Stromal cell of bone marrow (primary cell): ENCODE measurements around the gene L3MBTL2.

Source experiments
- DNase-seq: peaks from one replicate; pipeline ENCODE4 v3.0.0-alpha.2; 2012; ENCODE audit warnings: low read depth

The L3MBTL2 gene

DNA sequence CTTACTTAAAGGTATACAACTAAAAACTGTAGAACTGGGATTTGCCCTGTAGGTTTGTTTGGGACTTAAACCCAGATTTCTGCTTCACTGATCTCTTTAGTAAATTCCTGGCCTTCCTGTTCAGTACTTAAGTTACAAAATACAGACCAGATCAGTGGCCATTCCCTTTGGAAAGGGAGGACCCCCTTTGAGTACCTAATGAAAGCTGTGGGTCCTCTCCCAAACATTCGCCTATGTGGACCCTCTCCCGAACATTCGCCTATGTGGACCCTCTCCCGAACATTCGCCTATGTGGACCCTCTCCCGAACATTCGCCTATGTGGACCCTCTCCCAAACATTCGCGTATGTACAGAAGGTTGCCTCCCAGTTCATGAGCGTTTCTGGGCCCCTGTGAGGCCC lies 10.3 kb downstream of the L3MBTL2 start:
- no peak for DNase-seq

DNA sequence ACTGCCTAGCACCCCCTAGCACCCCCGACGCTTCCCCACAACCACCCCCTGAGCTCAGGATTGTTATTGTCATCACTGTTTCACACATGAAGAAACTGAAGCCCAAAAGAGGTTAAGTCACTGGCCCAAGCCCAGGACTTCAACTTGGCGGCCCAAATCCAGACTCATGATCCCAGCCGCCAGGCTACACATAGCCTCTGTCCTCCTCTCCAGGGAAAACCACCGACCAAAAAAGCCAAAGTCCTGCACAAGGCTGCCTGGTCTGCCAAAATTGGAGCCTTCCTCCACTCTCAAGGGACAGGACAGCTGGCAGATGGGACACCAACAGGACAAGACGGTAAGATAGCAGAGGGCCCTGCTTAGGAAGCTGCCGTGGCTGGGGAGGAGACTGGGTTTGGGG lies 10.8 kb downstream of the L3MBTL2 start:
- DNase-seq: no peak

DNA sequence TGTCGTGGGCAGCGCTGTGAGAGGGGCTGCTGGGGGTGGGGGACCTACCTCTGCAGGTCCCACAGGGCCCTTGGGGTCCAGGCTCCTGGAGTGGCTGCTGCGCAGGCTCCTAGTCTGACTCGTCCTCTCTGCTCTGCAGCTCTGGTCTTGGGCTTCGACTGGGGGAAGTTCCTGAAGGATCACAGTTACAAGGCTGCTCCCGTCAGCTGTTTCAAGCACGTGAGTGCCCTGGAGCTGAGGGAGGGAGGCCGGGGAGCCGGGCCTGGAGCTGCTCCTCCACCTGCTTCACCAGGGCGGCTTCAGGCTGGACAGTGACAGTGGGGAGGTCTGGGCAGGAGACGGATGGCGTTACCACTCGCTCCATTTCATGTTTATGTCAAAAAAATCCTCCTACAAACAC lies 11.9 kb downstream of the L3MBTL2 start:
- DNase-seq: no peak

DNA sequence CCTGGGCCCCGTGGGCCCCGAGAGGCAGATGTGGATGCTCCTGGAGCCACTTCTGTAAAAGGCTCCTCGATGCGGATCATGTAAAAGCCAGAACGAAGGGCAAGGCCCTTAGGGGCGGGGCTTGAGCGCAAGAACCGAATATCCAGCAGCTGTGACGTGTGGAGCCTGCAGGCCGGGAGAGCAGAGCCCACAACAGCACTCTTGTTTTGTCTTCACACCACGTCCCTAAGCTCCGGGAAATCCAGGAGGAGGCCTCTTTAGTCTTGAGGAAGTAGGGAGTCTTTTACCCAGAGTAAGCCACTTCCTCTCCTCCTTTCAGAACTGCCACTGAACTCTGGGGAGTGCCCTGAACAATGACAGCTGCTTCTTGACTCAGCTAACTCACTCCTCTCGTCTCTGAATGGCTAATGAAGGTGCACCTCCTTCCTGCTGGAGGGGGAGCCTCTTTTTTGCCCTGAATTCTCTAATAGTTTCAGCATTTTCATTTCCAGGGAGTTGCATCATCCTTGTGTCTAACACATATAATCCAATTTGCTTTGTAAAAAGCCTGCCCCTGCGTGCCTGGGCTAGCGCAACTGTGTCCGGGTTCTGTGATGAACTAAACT lies 12.5 kb downstream of the L3MBTL2 start:
- DNase-seq: peak; percentile 59

DNA sequence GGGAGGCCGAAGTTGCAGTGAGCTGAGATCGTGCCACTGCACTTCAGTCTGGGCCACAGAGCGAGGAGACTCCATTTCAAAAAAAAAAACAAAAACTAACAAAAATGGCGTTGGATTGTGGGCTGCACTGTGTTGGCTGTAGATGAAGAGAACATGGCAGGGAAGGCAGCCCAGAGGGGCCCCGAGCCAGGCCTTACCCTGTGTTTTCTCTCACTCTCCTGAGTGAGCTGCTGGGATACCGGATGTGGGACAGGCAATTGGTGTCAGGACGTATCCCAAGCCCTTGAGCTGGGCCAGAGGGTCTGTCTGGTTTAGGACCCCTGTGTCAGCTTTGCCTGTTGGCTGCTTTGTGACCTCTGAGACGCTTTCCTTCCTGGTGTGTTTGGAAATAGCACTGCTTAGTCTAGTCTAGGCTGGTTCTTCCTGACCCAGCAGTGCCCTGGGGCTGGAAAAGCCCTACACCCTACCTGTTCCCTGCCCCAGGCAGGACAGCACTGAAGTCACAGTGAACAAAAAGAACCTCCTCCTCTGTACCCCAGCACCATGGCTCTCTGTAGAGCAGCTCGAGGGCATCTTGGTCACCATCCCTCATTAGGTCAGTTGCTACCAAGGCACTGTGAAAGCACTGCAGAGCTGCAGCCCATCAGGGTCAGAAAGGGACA lies 17.9 kb downstream of the L3MBTL2 start:
- no peak for DNase-seq

DNA sequence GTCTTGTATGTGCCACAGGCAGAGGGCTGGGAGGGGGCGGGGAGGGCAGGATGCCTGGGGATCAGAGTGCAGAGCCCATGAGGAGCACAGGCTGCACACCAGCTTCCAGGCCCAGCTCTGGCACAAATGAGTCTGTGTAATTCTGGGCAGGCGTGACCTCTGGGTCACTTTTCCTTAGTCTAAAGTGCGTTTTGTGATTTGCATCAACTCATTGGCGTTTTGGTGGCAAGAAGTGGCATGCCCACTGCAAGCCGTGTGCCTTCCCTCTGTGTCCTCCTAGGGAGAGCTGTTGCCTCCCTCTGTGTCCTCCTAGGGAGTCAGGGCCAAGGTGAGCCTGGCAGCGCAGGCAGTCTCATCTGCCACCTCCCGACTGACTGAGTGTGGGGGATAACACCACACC lies 18.4 kb downstream of the L3MBTL2 start:
- no peak for DNase-seq

DNA sequence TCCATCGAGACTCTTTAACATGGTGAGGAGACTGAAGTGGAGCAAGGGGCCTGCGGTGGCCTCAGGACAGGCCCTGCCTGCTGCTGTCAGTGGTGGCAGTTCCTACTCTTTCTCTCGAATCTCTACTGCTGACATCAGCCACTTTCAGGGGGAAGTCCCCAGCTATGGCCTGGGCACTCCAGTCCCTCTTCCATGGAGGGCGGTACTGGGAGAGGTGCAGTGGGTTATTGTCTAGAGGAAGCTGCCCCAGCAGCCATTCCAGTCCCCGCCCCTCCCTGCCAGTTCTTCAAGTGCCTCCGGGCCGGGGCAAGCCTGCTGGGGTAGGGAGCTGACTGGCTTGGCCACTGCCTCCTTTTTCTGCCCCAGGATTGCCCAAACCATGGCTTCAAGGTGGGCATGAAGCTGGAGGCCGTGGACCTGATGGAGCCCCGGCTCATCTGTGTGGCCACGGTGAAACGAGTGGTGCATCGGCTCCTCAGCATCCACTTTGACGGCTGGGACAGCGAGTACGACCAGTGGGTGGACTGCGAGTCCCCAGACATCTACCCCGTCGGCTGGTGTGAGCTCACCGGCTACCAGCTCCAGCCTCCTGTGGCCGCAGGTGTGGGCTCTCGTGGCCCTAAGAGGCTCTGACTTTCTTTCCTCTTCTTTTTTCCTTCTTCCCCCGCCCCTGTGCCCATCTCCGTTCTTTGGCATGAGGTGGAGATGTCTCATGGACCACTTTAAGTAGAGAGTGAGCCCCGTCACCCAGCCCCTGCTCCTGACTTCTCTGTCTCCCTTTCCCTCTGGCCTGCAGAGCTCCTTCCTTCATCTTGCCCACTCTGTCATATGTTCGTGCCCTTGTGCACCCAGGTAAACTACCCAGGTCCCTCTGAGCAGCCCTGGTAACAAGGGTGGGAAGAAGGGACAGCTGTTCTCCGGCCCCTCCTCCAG lies 21.9 kb downstream of the L3MBTL2 start:
- DNase-seq: no peak

DNA sequence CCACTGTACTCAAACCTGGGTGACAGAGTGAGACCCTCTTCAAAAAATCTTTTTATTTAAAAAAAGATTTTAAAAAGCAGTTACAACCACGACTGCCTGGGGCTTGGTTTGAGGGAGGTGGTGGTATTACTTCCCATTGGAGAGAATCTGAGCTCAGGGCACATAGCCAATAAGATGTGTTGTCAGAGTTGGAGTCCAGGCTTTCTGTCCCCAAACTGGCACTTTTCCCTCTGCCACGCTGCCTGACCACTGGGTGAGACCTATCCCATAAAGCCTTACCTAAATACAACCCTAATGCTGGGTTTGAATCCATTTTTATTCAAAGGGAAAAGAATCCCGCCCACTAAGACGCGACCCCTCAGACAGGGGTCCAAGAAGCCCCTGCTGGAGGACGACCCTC lies 24.1 kb downstream of the L3MBTL2 start:
- no peak for DNase-seq

DNA sequence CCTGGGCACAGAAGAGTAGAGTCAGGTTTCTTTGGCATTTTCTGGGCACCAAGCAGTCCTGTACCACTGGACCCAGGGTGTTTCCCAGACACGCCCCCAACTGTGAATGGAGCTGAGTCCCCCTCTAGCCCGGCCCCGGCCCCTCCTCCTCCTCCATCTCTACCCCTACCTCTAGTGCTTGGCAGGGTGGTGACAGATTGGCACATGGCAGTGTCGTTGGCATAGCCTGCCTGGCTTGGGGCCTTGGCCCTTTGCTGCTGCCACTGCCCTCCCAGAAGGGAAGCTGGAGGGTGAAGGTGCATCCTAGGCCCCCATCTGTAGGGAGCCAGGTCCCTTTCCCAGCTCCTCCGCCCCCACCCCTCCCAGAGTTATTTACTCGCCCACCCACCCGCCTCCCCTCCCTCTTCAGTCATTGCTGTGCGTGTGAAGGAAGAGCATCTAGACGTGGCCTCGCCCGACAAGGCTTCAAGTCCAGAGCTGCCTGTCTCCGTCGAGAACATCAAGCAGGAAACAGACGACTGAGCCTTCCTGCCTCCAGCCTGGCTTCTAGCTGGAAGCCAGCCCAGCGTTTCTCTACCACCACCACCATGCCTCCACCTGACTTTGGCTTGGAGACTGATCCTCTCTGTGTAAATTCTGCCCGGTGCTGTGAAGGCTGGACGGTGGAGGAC lies 24.8 kb downstream of the L3MBTL2 start:
- no peak for DNase-seq

DNA sequence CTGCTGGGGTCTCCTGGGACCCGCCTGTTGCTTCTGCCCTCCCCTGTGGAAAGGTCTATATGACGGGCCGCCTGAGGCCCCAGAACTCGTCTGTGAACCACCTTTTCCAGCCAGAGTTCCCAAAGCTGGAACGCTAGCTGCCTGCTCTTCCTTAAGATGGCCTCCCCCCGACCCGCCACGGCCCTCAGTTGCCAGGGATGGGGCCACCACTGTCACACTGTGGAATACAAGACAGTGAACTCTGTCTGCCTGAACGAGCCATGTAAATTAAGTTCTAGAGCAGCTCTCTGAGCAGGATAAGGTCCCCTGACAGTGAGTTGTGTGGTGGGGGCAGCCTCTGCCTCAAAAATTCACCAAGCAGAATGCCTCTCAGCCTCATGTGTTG lies 25.3 kb downstream of the L3MBTL2 start:
- DNase-seq: no peak

DNA sequence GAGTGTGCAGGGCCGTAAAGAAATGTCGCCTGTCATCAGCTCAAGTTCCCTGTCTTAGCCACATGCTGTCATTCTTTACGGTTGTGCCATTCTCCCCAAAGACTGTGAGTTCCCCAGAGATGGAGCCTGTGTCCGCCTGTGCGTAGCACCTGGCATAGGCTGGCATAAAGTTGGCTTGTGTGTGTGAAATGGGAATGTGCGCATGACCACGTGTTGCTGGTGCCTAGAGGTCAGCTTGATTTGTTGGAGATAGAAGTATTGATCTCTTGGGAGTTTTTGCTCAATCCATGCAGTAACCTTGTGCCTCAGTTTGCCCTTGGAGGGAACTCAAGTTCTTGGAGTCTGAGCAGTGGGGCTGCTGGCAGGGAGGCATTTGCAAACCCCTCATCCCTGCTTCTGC lies 26.3 kb downstream of the L3MBTL2 start:
- DNase-seq: no peak

DNA sequence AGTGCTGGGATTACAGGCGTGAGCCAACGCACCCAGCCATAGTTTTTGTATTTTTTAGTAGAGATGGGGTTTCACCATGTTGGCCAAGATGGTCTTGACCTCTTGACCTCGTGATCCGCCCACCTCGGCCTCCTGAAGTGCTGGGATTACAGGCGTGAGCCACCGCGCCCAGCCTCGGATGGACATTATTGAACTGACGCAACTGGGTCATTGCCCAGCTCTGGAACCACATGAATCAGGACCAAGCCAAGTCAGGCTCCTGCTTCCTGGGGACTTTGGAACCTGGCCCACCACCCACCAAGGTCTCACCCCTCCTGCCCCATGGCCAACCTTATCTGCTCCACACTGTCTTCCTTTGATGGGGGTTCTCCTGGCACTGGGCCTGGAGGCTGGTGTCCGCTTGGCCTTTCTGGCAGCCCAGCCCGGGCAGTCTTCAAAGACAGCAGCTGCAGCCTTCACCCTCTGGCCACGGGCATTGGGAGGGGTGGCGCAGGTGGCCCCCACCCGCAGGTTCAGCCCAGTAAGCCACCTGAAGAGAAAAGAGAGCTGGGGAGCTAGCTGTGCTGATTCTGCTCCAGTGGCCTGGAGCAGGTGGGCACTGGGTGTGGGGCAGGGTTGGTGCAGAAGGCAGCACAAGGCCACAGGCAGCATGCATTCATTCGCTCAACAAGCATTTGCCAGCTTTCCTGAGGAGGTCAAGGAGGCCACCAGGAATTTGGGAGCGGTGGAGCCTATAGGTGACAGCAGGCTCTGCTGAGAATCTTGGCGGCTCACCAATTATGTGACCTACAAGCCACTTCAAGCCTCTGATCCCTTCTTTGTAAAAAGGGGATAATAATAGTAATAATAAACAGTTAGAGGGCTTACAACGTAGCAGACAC lies 29.9 kb downstream of the L3MBTL2 start:
- no peak for DNase-seq

DNA sequence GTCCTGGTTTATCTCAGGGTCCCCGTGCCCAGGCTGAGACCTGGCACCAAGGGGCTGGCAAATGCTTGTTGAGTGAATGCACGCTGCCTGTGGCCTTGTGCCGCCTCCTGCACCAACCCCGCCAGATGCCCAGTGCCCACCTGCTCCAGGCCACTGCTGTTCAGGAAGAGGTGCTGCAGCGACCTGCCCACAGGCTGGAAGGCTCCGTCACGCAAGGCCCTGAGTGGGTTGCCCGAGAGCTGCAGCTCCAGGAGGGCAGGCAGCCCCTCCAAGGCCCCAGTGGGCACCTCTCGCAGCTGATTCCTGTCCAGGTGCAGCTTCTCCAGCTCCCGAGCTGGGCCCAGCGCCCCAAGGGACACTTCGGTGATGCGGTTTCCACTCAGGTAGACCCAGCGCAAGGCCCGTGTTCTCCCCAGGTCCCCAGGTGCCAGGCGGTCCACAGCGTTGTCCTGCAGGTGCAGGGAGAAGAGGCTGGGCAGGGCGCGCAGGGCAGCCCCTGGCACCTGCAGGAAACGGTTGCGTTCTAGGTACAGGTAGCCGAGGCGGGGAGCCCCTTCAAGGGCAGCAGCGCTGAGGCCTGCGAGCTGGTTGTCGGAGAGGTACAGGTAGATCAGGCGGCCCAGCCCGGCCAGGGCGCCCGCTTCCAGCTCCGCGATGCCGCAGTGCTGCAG lies 32.1 kb downstream of the L3MBTL2 start:
- no peak for DNase-seq

DNA sequence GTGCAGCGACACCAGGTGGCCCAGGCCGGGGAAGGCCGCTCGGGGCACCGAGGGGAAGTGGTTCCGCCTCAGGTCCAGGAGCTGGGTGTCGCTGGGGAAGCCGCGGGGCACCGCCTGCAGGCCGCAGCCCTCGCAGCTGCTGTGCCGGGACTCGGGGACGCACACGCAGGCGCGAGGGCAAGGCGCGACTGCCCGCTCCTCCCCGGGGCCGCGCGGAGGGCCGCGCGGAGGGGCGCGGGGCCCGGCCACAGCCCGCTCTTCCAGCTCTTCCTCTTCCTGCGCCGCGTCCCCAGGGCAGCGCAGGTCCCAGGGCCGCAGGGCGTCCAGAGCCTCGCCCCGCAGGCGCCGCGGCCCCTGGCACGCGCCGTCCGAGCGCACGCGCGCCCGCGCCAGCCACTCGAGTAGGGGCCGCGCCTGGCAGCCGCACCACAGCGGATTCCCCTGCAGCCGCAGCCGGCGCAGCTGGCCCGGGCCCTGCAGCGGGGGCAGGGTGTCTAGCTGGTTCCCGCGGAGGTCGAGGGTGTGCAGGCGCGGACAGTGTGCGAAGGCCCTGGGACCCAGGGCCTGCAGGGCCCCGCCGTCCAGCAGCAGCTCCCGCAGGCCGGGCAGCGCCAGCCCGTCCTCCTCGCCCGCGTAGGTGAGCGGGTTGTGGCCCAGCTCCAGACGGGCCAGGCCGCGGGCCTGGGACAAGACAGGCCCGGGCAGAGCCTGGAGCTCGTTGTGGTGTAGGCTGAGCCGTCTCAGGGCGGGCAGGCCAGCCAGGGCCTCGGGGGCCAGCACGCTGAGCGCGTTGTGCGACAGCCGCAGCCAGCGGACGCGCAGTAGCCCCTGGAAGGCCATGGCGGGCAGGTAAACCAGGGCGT lies 32.8 kb downstream of the L3MBTL2 start:
- no peak for DNase-seq

DNA sequence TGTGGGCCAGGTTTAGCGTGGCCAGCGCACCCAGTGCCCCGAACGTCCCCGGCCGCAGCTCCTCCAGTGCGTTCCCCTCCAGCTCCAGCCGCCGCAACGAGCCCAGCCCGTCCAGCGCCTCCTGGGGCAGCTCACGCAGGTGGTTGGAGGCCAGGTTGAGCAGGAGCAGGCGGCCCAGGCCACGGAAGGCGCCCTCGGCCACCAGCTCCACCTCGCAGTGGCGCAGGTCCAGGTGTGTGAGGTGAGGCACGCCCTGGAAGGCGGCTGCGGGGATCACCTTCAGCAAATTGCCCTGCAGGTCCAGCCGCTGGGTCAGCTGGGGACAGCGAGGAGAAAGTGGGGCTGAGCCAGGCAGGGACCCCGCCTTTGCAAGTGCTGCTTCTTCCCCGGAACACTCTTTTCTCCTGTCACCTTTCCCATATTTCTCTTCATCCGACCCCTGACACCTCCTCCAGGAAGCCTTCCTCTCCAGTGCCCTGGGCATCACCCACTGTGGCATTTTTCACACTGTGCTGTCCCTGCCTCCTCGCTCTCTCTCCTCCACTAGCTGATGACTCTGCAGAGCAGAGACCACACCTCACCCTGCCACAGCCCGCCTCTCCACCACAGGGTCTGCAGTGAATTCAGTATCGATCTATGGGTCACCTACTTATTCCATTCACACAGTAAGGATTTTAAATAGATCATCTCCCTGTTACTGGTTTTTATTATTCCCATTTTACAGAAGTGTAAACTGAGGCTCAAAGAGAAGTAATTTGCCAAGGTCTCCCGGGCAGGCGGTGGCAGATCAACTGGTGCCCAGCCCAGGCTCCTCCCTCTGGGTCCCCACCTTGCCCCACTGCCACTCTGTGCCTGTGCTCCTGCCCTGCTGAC lies 33.7 kb downstream of the L3MBTL2 start:
- no peak for DNase-seq

DNA sequence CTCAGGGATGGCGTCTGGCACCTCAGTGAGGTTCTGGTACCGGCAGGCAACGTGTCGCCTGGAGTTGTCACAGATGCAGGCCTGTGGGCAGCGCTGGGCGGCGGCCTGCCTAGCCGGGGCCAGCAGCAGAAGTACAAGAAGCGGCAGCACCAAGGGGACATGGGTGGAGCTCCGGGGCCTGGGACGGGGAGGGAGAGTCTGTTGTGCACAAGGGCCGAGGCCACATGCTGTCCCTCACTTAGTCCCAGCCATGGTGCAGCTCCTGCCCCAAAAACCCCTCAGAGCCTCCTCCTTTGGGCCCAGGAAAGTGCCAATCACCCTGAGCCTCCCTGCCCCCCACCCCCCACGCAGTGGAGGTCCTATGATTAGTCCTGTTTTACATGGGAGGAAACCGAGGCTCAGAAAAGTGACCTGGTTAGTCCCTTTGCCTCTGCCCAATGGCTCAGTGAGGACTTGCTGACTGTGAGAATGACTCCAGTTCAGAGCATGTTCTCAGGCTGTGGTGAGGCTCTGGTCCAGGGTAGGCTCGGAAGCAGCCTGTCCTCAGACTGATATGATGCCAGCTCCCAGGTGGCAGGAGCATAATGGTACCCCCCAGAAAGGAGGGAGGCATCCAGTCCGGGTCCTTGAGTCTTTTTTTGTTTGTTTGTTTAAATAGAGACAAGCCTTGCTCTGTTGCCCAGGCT lies 34.5 kb downstream of the L3MBTL2 start:
- no peak for DNase-seq

DNA sequence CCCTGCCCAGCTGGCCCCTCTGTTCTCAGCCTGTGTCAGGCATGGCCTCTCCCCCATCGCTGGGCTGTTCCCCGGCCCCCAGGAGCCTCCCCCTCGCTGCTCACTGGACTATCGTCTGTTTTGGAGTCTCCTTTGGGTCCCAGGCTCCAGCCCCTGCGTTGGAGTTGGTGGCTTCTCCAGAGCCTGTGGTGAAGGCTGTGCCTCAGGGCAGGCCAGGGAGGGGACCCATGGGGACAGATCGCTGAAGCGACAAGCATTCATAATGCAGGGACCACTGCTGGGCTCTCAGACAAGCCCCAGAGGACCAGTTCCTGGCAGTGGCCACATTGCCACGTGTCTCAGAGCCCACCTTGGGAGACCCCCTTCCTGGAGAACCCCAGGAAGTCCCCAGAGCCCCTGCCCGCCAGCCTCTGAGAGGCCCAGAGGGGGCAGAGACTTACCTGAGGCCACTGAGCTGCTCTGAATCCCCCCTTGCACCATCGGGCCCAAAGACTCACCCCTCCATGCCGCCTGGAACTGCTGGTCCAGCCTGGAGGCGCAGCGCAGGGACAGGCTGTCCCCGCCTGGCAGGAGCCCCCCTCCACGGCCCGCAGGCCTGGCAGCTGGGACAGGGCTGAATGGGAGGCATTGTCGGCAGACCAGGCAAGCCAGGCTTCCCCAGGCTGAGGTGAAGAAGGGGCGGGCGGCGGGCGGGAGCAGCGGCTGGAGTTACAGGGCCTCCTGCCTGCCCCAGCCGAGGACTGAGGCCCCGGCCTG lies 35.4 kb downstream of the L3MBTL2 start, which contains the start of gene CHADL:
Gene CHADL, minus strand, starts transcription at position 555 of the 756 bp plus-strand sequence. Its CDS starts 50 bp downstream, at position 505.
- DNase-seq: no peak
